K562 (cell line): ENCODE measurements around the gene CASP2. TPM values are rescaled to one million over a fixed set of nuclear protein-coding genes. Genes with fewer than 3 reads are reported as not detected.

Experiments used
- ATAC-seq: fragments of 200-7000 bp; cut with Tn5 transposase; 3 replicates; pipeline ENCODE4 v1.9.1; 2020; ENCODE audit warnings: moderate library complexity
- BruUV-seq: library from RNA; stranded (reverse); fragments of 400-500 nt; replicated peaks from 2 replicates; lab custom pipeline; 2021; lab: Mats Ljungman, UMichigan
- CTCF ChIA-PET: fragments of 300-600 bp; formaldehyde crosslinking; extraction: SDS; loops from one replicate; lab custom pipeline; 2021; ENCODE audit warnings: low intra/inter-chr PET ratio; lab: Yijun Ruan, JAX
- POLR2A ChIA-PET: fragments of 300-600, 350-650 bp; sonication (Branson Sonifier 250); formaldehyde crosslinking; extraction: SDS; loops from one replicate; lab custom pipeline; 2021; ENCODE audit warnings: antibody characterized with exemption, inconsistent platforms; lab: Yijun Ruan, JAX
- DNase-seq, 4 experiments: peaks; one replicate each; pipeline versions ENCODE4 v3.0.0 to v3.0.0-alpha.2; 2011 to 2018; ENCODE audit warnings: low spot score in 3 of 4, mixed read lengths in 3 of 4; ENCODE audit errors: extremely low read depth in 1 of 4
- FAIRE-seq: peaks from 2 replicates; lab custom pipeline; 2011; peaks lifted over from hg19 to GRCh38; lab: Jason Lieb, UNC
- H2AFZ ChIP-seq: 2 replicates; pipeline ENCODE4 v1.6.0; 2011; ENCODE audit warnings: low read depth, low read length, control low read depth, inconsistent platforms
- H3K27ac ChIP-seq: fragments of 200-600 bp; 3 replicates; pipeline ENCODE4 v1.8.0; 2011; ENCODE audit warnings: low read depth, mild to moderate bottlenecking, control low read depth, inconsistent platforms, low read length, moderate library complexity, mixed read lengths; ENCODE audit errors: extremely low read depth
- H3K27me3 ChIP-seq, 2 experiments: fragments of 300-600 bp in 1 of 2; 2 replicates in 1 of 2; 3 replicates in 1 of 2; pipeline versions ENCODE4 v1.6.0 to v1.8.0; 2011; ENCODE audit warnings: inconsistent platforms in 2 of 2, low read length in 2 of 2, mild to moderate bottlenecking in 1 of 2, mixed read lengths in 1 of 2, moderate library complexity in 1 of 2; ENCODE audit not compliant: control insufficient read depth in 2 of 2, insufficient read depth in 2 of 2
- H3K36me3 ChIP-seq: fragments of 300-600 bp; 3 replicates; pipeline ENCODE4 v1.8.0; 2011; ENCODE audit warnings: mild to moderate bottlenecking, low read length, inconsistent platforms; ENCODE audit not compliant: control insufficient read depth, insufficient read depth
- H3K4me1 ChIP-seq, 2 experiments: fragments of 200-600 bp in 1 of 2; replicated peaks in 1 of 2; 2 replicates in 1 of 2; 3 replicates in 1 of 2; pipeline versions ENCODE4 v1.5.1 to v1.8.0; 2011; ENCODE audit warnings: inconsistent platforms in 2 of 2, low read length in 2 of 2, mild to moderate bottlenecking in 1 of 2, mixed read lengths in 1 of 2, moderate library complexity in 1 of 2; ENCODE audit not compliant: control insufficient read depth in 2 of 2, insufficient read depth in 2 of 2
- H3K4me2 ChIP-seq: 2 replicates; pipeline ENCODE4 v1.6.1; 2011; ENCODE audit warnings: low read length, control low read depth, inconsistent platforms, mixed read lengths; ENCODE audit not compliant: insufficient read depth
- H3K4me3 ChIP-seq: fragments of 200-600 bp; sonication (generic), shearing (Covaris generic); 2 replicates; pipeline ENCODE4 v1.5.1; 2016; ENCODE audit warnings: control low read depth, inconsistent platforms
- H3K79me2 ChIP-seq: fragments of 200-600 bp; 3 replicates; pipeline ENCODE4 v1.8.0; 2011; ENCODE audit warnings: low read length, inconsistent platforms; ENCODE audit not compliant: control insufficient read depth, insufficient read depth
- H3K9ac ChIP-seq, 2 experiments: 2 replicates each; pipeline versions ENCODE4 v1.6.0 to v1.6.1; 2011; ENCODE audit warnings: low read depth in 2 of 2, low read length in 2 of 2, control low read depth in 1 of 2, inconsistent platforms in 1 of 2, mild to moderate bottlenecking in 1 of 2, mixed read lengths in 1 of 2; ENCODE audit not compliant: insufficient read depth in 1 of 2
- H3K9me1 ChIP-seq: one replicate; pipeline ENCODE4 v1.6.0; 2011; ENCODE audit warnings: inconsistent platforms, mild to moderate bottlenecking, low read length, moderate library complexity; ENCODE audit not compliant: control insufficient read depth, insufficient read depth
- H3K9me3 ChIP-seq: replicated peaks from 2 replicates; pipeline ENCODE4 v1.5.1; 2011; ENCODE audit warnings: low read depth, low read length, inconsistent platforms; ENCODE audit not compliant: control insufficient read depth, insufficient read depth
- H4K20me1 ChIP-seq: replicated peaks from 2 replicates; pipeline ENCODE4 v1.6.1; 2011; ENCODE audit warnings: low read length, inconsistent platforms, mixed read lengths; ENCODE audit not compliant: control insufficient read depth, insufficient read depth
- ARID2 ChIP-seq: fragments of 450-650 bp; IDR thresholded peaks from 2 replicates; pipeline ENCODE4 v1.6.1; 2017; ENCODE audit warnings: antibody characterized with exemption, mild to moderate bottlenecking
- ASH1L ChIP-seq: fragments of 450-650 bp; IDR thresholded peaks from 2 replicates; pipeline ENCODE4 v1.6.1; 2018; ENCODE audit warnings: borderline replicate concordance, mild to moderate bottlenecking, low read depth; ENCODE audit not compliant: partially characterized antibody
- BMI1 ChIP-seq: fragments of 150-350 bp; IDR thresholded peaks from 2 replicates; pipeline ENCODE4 v1.6.1; 2014; ENCODE audit warnings: low read length
- CHD1 ChIP-seq: fragments of 200-600 bp; sonication (generic); IDR thresholded peaks from one replicate; pipeline ENCODE4 v1.6.1; 2012; ENCODE audit warnings: mild to moderate bottlenecking, moderate library complexity, low read length, inconsistent platforms
- CTCF ChIP-seq, 3 experiments: IDR thresholded peaks in 2 of 3; conservative IDR thresholded peaks in 1 of 3; 2 replicates each; pipeline ENCODE4 v1.5.1; 2011 to 2012; ENCODE audit warnings: low read length in 3 of 3, mild to moderate bottlenecking in 3 of 3, control low read depth in 2 of 3, improper control_type of control experiment in 1 of 3, inconsistent platforms in 1 of 3, low read depth in 1 of 3, mixed read lengths in 1 of 3, moderate library complexity in 1 of 3; ENCODE audit not compliant: insufficient read depth in 2 of 3
- ELF2 ChIP-seq: fragments of 250-450 bp; sonication (Bioruptor Pico); IDR thresholded peaks from 2 replicates; pipeline ENCODE4 v1.5.0; 2021; ENCODE audit warnings: mild to moderate bottlenecking
- ETV1 ChIP-seq: fragments of 450-650 bp; conservative IDR thresholded peaks from 2 replicates; pipeline ENCODE4 v1.6.1; 2016; ENCODE audit warnings: missing genetic modification characterization, control low read depth, low read depth, missing compliant biosample characterization
- FOXA3 ChIP-seq, 2 experiments: fragments of 450-650 bp in 1 of 2; sonication (generic) in 1 of 2; formaldehyde crosslinking; IDR thresholded peaks in 1 of 2; conservative IDR thresholded peaks in 1 of 2; 2 replicates each; pipeline versions ENCODE4 v1.4.0 to v1.8.0; 2020 to 2022; ENCODE audit warnings: mild to moderate bottlenecking in 2 of 2, missing genetic modification reagents in 1 of 2
- GTF2A2 ChIP-seq: IDR thresholded peaks from 2 replicates; pipeline ENCODE4 v1.6.1; 2016; ENCODE audit warnings: mild to moderate bottlenecking, missing genetic modification characterization, missing compliant biosample characterization
- KLF16 ChIP-seq: IDR thresholded peaks from 2 replicates; pipeline ENCODE4 v1.6.1; 2016; ENCODE audit warnings: antibody characterized with exemption
- MCM2 ChIP-seq: fragments of 450-650 bp; IDR thresholded peaks from 2 replicates; pipeline ENCODE4 v1.6.1; 2017; ENCODE audit warnings: low read depth, mild to moderate bottlenecking
- PCBP2 ChIP-seq: fragments of 200-400 bp; formaldehyde crosslinking; IDR thresholded peaks from 2 replicates; pipeline ENCODE4 v1.6.1; 2018; ENCODE audit warnings: low read length, low read depth, mild to moderate bottlenecking, moderate library complexity; ENCODE audit not compliant: poor library complexity, severe bottlenecking
- PTRF ChIP-seq: fragments of 450-650 bp; IDR thresholded peaks from 2 replicates; pipeline ENCODE4 v1.6.1; 2016; ENCODE audit warnings: mild to moderate bottlenecking, missing genetic modification characterization, missing compliant biosample characterization
- PURB ChIP-seq: sonication (generic); formaldehyde crosslinking; IDR thresholded peaks from 2 replicates; pipeline ENCODE4 v1.9.0; 2021; ENCODE audit warnings: low read depth, mild to moderate bottlenecking, missing genetic modification reagents
- RAD51 ChIP-seq: fragments of 450-650 bp; IDR thresholded peaks from 2 replicates; pipeline ENCODE4 v1.7.1; 2016; ENCODE audit warnings: low read depth, mild to moderate bottlenecking, borderline replicate concordance
- SAP30 ChIP-seq: fragments of 200-600 bp; sonication (generic); IDR thresholded peaks from 2 replicates; pipeline ENCODE4 v1.6.1; 2012; ENCODE audit warnings: borderline replicate concordance, low read depth, mild to moderate bottlenecking, moderate library complexity, low read length, control low read depth, inconsistent platforms; ENCODE audit not compliant: insufficient read depth, poor library complexity, severe bottlenecking
- SMC3 ChIP-seq: conservative IDR thresholded peaks from 2 replicates; pipeline ENCODE4 v1.6.1; 2011; ENCODE audit warnings: low read depth, low read length, improper control_type of control experiment; ENCODE audit not compliant: insufficient read depth
- ZNF121 ChIP-seq: sonication (generic); formaldehyde crosslinking; conservative IDR thresholded peaks from 2 replicates; pipeline ENCODE4 v1.8.0; 2022; ENCODE audit warnings: missing genetic modification reagents
- ZNF133 ChIP-seq: fragments of 250-450 bp; sonication (Bioruptor Pico); IDR thresholded peaks from 2 replicates; pipeline ENCODE4 v1.4.0; 2020; ENCODE audit warnings: mild to moderate bottlenecking
- WGBS: fragments of 100-300 bp; shearing (Covaris generic); methylation state at CpG from one replicate; pipeline ENCODE4 v1.1.6; 2016; ENCODE audit warnings: low coverage, mixed read lengths; ENCODE audit not compliant: insufficient coverage; ENCODE audit errors: missing lambda C conversion rate; 5-methylcytosine and 5-hydroxymethylcytosine counted together
- in situ Hi-C: fragments of 300-500 bp; cut with MboI; formaldehyde crosslinking; loops from 4 replicates; pipeline ENCODE4 v1.15.0; 2018; ENCODE audit warnings: inconsistent platforms, mixed read lengths
- intact Hi-C: fragments of 100-400 bp; cut with micrococcal nuclease; formaldehyde crosslinking; loops from 2 replicates; pipeline ENCODE4 v1.14.2; 2022
- polyA plus RNA-seq, 8 experiments: library from polyadenylated mRNA; depleted of rRNA in 4 of 8; stranded (reverse) in 5 of 8; unstranded in 3 of 8; fragments of >200 nt; fragmentation: Nextera tagmentation in 2 of 8; fragmentation: Illumina TruSeq in 1 of 8; extraction: Ambion mirVana in 2 of 8; extraction: Trizol in 1 of 8; gene quantifications; 2 replicates each; pipeline versions ENCODE4 v1.2.1 to v1.2.3, GENCODE V29; 2011 to 2014; ENCODE audit warnings: inconsistent platforms in 1 of 8, missing spikeins in 1 of 8
- total RNA-seq, 7 experiments: library from RNA; depleted of rRNA in 6 of 7; stranded (reverse); fragments of >200 nt in 6 of 7; fragmentation: Illumina TruSeq in 2 of 7; extraction: Trizol in 2 of 7; gene quantifications; 2 replicates each; pipeline versions ENCODE4 v1.2.1 to v1.2.3, GENCODE V29; 2011 to 2021; ENCODE audit warnings: low replicate concordance in 1 of 7

CASP2 gene
- total and polyA plus RNA-seq, 9 of the 15 experiments (the other 6 are each of a cell fraction or from before 2014, with no cell fraction given): 18.8 to 64.9 (median 24.1) TPM

- no peak for TF ChIP-seq FOXA3 (CRISPR knock-in tag; conservative IDR thresholded peaks at IDR 0.05 in 1 of 2, IDR thresholded peaks at IDR 0.05 in 1 of 2)
- no peak for TF ChIP-seq PURB (CRISPR knock-in tag)
- TF ChIP-seq, all 486 proteins: peak for 72
These were observed 57.3 kb downstream of the CASP2 start (continued) for GRCh38 chr7:143345428-143345900.

GRCh38 chr7:143346018-143346417, 57.9 kb downstream of the CASP2 start:
- H3K9me1 ChIP-seq: no peaks in the 10 kb centered on the region
- peaks cover 0 to 7% of the 10 kb centered on the region in 2 experiments; a peak in 3 of 5 replicates for H3K4me1 ChIP-seq
- DNase-seq: peak in 1 of 4 experiments; percentile 39
- intact Hi-C loops (loop anchor here (2.0 to 5.0 kb wide), 2 partner anchors 36 to 71 kb away; partner anchors contain the start of gene ZYX), in situ Hi-C loops (no loop called here)
- H3K4me2 ChIP-seq: peak overlapping the region; percentile 65; the same call in 1 of the 2 replicates
- CTCF ChIA-PET: interaction anchor here (0.6 to 1.0 kb wide), 2 partner anchors 70 to 724 kb away, joined by 3 read pairs; no protein-coding TSS in a partner anchor
- H4K20me1 ChIP-seq: no peaks in the 10 kb centered on the region
- H3K36me3 ChIP-seq: no peaks in the 10 kb centered on the region
- H3K4me3 ChIP-seq: no peak overlapping the region
- no peaks in the 10 kb centered on the region for H3K9me3 ChIP-seq
- H3K9ac ChIP-seq: no peak overlapping the region
- peaks cover 35 to 57% of the 10 kb centered on the region in 2 experiments for H3K27me3 ChIP-seq
- ATAC-seq: peak; percentile 72
- no peaks in the 10 kb centered on the region for H3K79me2 ChIP-seq
- no peak overlapping the region for H3K27ac ChIP-seq
- FAIRE-seq: no peak
- H2AFZ ChIP-seq: peak overlapping the region; percentile 87
- POLR2A ChIA-PET: interaction anchor here (1.5 kb wide), 1 partner anchor 12 kb away, joined by 5 read pairs; no protein-coding TSS in a partner anchor
- BruUV-seq: no TSS peak
- 43% methylated on average over 4 of the region's 4 CpGs for WGBS
- TF ChIP-seq MCM2 (no peak), SAP30 (no peak), ETV1 (tag) (0 out of 2 replicates have a peak, but pooled peaks have one; percentile 37), ELF2 (CRISPR knock-in tag) (no peak), ZNF121 (CRISPR knock-in tag) (no peak), CHD1 (no peak), BMI1 (no peak), RAD51 (no peak), KLF16 (no peak), PTRF (no peak), PCBP2 (no peak), ARID2 (peak; percentile 53; the same call in 1 of the 2 replicates), SMC3 (no peak), ASH1L (no peak), GTF2A2 (tag) (no peak), ZNF133 (CRISPR knock-in tag) (no peak), CTCF (IDR thresholded peaks at IDR 0.05 in 2 of 3, conservative IDR thresholded peaks at IDR 0.05 in 1 of 3; ENCODE audit: insufficient read depth in 2 of 3, low read depth in 1 of 3, low read length in 3 of 3) (peak in 2 of 3 experiments; percentile 62 to 77; a peak in 4 of 6 replicates)
